Measurements from ENCODE around the gene MKX.

The MKX gene

DNA sequence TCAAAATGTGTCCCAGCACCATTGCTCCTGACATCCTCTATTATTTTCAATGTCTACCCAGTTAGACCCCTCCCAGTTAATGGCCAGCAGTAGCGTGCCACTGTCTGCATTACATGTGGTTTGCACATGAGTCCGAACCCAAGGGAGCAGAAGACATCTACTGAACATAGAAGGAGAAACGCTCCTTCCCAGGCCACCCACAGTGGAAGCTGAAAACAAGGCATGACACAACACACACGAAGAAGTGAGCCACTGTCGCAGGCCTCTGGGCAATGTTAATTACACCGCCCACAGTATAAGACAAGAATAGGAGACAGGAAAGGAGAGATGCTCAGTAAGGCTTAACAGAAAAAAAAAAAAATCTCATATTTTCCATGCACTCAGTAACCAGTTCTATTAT, 50.5 kb downstream of the MKX start:
- no peak overlapping the region for H3K4me3 ChIP-seq (ENCODE audit: low read depth, low read length)
- TF ChIP-seq, protein P1, sequence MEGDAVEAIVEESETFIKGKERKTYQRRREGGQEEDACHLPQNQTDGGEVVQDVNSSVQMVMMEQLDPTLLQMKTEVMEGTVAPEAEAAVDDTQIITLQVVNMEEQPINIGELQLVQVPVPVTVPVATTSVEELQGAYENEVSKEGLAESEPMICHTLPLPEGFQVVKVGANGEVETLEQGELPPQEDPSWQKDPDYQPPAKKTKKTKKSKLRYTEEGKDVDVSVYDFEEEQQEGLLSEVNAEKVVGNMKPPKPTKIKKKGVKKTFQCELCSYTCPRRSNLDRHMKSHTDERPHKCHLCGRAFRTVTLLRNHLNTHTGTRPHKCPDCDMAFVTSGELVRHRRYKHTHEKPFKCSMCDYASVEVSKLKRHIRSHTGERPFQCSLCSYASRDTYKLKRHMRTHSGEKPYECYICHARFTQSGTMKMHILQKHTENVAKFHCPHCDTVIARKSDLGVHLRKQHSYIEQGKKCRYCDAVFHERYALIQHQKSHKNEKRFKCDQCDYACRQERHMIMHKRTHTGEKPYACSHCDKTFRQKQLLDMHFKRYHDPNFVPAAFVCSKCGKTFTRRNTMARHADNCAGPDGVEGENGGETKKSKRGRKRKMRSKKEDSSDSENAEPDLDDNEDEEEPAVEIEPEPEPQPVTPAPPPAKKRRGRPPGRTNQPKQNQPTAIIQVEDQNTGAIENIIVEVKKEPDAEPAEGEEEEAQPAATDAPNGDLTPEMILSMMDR (IDR thresholded peaks at IDR 0.05; ENCODE audit: low read depth, low read length): no peak

DNA sequence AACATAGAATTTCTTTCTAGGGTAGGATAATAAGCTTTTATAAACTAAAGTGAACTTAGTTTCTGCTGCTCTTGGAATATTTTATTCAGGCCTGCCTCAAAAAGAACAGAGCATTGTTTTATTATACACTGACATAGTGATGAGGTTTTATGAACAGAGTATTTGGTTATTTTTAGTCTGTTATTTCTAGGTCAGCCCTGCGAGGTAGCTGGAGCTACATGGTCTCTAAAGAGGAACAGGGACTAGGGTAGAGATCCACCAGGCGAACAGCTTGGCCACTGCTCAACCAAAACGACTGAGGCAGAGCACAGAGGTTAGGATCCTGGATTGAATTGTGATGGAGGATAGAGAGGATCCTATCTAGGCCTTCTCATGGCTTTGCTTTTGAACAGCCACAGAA, 53.0 kb downstream of the MKX start:
- TF ChIP-seq, protein P1 (IDR thresholded peaks at IDR 0.05; ENCODE audit: low read depth, low read length): no peak
- no peak overlapping the region for H3K4me3 ChIP-seq (ENCODE audit: low read depth, low read length)

DNA sequence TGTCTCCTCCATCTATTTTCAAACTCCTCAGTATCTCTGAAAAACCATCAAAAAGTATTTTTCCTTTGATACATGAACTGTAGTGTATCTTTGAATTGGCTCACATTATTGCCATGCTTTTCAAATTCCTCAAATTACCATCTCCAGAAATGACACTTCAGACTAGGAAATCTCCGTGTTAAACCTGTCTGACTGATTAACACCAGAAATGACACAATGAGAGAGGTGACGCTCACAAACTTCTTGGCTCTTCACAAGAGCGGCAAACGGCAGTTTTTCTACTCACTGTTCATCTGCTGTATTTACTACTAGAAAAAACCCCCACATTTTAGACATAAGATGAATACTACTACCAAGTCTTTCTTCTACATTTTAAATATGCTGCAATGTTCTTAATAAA, 56.6 kb downstream of the MKX start:
- TF ChIP-seq, protein P1 (IDR thresholded peaks at IDR 0.05; ENCODE audit: low read depth, low read length): no peak
- H3K4me3 ChIP-seq (ENCODE audit: low read depth, low read length): no peak overlapping the region

DNA sequence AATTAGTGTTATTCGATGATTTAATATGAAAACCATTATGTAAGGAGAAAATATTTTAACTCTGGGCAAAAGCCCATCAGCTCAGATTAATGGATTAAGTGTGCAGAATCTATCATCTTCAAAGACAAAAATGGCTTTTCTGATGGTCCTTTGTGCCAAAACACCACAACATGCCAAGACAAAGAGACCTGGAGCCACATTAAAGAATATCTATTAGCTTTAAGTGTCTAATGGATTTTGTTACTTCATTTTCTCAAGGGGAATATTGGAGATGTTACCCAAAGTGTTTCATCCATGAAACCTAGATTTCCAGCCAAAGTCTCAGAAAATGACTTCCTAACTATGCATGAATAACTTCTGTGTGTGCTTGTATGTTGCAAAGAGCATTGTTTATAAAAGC, 57.3 kb downstream of the MKX start:
- H3K4me3 ChIP-seq (ENCODE audit: low read depth, low read length): no peak overlapping the region
- TF ChIP-seq, protein P1 (IDR thresholded peaks at IDR 0.05; ENCODE audit: low read depth, low read length): no peak

DNA sequence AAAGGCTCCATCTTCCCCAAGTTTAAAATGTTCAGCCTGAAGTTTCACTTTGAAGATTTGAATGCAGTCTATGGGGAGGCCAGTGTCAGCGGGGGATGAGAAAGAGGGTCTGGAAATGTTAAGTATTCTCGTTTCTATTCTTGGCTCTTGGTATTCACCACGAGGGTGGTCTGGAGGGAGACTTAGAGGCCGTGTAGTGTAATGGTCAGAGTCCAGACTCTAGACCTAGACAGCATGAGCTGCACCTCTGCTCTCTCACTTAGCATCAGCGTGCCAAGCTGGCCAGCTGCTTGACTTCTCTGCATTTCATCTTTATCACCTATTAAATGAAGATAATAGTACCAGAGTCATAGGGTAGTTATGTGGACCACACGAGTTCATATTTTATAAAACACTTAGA, 57.9 kb downstream of the MKX start:
- TF ChIP-seq, protein P1 (IDR thresholded peaks at IDR 0.05; ENCODE audit: low read depth, low read length): no peak
- H3K4me3 ChIP-seq (ENCODE audit: low read depth, low read length): no peak overlapping the region

DNA sequence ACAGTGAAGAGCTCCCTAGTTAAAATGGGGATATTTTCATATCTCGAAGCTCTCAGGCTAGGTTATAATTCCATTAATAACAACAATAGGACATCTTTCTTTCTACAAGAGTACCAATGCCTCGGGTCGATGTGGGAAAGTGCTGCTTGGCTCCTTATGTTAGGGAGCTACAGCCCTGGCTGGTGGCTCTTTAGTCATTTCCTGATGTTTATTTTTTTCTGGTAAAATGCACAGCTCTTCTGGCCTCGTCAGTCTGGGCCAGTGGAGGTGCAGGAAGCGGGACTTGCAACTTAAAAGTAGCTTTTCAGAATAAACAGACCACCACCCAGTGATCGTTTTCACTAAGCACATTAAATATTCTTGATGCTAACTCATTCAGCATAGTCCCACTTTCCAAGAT, 58.3 kb downstream of the MKX start:
- H3K4me3 ChIP-seq (ENCODE audit: low read depth, low read length): no peak overlapping the region
- TF ChIP-seq, protein P1 (IDR thresholded peaks at IDR 0.05; ENCODE audit: low read depth, low read length): no peak

DNA sequence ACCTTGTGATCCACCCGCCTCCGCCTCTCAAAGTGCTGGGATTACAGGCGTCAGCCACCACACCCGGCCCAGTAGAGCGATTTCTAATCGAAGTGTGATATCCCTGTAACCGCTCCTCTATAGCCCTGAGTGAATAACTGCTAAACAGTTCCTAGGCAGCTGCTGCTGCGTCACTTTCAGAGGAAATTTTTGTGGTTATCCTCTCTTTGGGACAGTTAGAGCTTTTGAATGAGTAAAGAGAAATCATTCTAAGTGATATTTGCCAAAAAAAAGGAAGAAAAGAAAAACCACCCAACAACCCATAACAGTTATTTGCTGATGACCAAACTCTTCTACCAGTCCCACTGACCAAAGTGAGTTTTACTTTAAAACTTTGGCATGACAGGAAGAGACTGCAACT, 59.9 kb downstream of the MKX start:
- no peak overlapping the region for H3K4me3 ChIP-seq (ENCODE audit: low read depth, low read length)
- TF ChIP-seq, protein P1 (IDR thresholded peaks at IDR 0.05; ENCODE audit: low read depth, low read length): no peak

Data from WI38 (cell line).